ENCODE results near the gene TPI1.

Gene TPI1

GRCh38 chr12:6828781-6829535, 38.4 kb upstream of the TPI1 start:
- peak; percentile 33 for DNase-seq

- DNase-seq, result peak; percentile 32
Observed at GRCh38 chr12:6829536-6830220, 37.7 kb upstream of the TPI1 start.

DNA sequence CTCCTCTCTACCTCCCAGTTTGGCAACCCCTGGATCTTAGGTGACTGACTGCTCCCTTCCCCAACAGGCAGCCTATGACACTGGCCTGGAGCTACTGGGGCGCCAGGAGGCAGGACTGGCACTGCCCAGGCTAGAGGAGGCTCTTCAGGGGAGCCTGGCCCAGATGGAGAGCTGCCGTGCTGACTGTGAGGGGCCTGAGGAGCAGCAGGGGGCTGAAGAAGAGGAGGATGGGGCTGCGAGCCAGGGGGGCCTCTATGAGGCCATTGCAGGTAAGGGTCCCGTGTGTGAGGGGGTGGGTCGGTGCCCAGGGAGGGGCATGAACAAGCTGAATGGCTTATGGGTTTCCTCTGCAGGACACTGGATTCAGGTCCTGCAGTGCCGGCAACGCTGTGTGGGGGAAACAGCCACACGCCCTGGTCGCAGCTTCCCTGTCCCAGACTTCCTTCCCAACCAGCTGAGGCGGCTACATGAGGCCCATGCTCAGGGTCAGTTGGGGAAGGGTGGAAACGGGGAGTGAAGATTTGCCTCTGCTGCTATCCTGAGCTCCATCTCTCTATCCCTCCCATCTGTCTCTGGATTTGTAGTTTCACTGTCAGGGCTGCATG, 36.9 kb upstream of the TPI1 start:
- DNase-seq, result no peak

DNA sequence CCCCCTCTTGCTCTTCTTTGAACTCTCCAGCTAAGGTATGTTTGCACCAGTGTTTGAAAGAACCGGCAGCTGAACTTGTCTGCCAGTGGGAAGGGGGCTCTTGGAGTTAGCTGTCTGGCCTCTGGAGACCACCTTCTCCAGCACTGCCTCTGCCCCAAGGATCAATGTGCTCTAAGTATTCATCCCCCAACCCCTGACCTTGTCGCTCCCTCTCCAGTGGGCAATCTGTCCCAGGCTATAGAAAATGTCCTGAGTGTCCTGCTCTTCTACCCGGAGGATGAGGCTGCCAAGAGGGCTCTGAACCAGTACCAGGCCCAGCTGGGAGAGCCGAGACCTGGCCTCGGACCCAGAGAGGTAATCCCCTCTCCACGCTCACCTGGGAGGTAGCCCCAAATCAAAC, 36.3 kb upstream of the TPI1 start:
- no peak for DNase-seq

DNA sequence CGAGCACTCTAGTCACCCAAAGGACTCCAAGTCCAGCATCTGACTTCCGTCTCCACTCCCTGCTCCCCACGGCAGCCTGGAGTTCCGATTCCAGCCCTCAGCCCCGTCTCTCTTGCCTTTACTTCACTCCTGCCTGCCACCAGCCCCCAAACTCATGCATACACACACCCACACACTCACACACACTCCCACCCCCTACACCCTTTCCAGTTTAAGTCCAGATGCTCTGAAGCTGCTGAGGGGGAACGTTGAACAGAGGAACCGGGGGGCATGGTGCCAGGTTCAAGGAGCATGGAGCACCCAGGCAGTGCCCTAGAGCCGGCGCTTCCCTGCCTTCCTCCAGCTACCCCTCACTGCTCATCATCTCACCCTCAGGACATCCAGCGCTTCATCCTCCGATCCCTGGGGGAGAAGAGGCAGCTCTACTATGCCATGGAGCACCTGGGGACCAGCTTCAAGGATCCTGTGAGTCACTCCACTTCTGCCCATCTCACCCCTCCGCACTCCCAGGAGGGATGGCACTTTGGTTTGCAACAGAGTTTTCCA, 35.8 kb upstream of the TPI1 start:
- DNase-seq, result no peak

DNA sequence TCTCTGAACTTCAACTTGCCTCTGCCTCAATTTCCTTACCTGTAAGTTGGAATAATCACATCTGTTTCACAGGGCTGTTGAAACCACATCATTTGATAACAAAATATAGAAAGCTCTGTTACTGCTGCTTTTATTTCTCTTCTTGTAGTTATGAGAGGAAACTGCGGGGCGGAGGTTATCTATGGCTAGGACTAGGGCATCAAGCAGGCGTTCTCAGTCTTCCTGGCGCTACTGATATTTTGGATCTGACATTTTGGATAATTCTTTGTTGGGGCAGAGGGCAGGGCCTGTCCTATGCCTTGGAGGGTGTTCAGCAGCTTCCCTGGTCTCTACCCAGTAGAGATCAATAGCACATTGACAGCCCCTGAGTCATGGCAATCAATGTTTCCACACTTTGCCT, 35.2 kb upstream of the TPI1 start:
- no peak for DNase-seq

DNA sequence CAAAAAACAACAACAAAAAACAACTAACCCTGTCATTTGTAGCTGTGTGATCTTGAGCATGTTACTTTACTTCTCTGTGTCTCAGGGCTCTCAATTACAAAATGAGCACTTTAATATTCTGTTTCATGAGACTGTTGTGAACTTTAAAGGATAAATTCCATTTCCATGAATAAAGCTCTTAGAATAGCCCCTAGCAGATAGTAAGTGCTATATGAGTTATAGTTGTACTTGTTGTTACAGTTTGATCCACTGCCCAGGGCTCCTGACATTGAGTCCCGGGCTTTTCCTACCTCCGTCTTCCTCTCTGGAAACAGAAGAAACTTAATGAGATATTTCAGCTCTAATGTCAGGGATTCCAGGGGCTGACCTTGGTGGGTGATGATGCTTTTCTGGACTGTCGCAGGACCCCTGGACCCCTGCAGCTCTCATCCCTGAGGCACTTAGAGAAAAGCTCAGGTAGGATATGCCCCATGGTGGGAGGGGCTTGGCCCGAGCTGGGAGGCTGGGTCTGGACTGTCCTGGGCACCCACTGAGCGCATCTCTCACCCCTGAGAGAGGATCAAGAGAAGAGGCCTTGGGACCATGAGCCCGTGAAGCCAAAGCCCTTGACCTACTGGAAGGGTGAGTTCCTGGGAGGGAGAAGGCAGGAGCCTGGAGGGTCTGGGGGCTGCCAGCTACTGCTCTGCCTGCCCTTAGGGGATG, 34.0 kb upstream of the TPI1 start:
- DNase-seq, result no peak

GRCh38 chr12:6834254-6834653, 33.1 kb upstream of the TPI1 start:
- no peak for DNase-seq

DNA sequence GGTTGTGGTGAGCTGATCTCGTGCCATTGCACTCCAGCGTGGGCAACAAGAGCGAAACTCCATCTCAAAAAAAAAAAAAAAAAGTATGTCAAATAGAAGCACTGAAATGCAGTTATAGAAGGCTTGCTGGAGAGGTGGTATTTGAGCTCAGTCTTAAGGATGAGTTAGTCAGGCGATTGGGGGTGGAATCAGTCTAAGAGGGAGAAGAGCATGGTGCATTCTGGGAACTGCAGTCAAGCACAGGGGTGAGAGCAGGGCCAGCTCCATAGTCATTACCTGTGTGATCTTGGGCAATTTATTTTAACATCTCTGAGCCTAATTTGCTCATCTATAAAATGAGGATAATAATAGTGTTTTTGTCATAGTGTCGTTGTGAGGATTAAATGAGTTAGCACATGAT, 32.5 kb upstream of the TPI1 start:
- DNase-seq, result no peak

- DNase-seq, result no peak
Observed at GRCh38 chr12:6836851-6837250, 30.5 kb upstream of the TPI1 start.

GRCh38 chr12:6837370-6838060, 29.8 kb upstream of the TPI1 start:
- DNase-seq, result no peak

- no peak for DNase-seq
Observed at GRCh38 chr12:6838854-6839253, 28.5 kb upstream of the TPI1 start.

GRCh38 chr12:6839482-6840201, 27.7 kb upstream of the TPI1 start:
- DNase-seq, result no peak

DNA sequence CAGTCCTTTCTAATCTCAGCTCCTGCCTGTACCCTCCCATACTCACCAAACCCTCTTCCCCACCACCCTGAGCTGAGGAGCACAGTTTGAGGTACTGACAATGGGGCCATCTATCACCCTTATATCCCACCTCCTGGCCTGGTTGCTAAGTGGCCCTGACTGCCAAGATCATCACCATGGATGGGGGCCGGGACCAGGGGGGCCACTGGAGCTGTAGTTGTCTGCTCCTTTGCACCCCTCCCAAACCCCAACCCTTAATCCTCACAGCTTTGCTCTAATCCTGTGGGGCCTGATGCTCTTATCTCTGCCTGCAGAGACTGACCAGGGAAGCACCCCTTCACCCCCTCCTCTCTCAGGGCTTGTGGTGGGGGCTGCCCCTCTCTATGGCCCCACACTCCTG, 27.0 kb upstream of the TPI1 start:
- DNase-seq, result no peak

- DNase-seq, result no peak
Observed at GRCh38 chr12:6840761-6841515, 26.4 kb upstream of the TPI1 start, which contains the start of gene GNB3. GNB3 (plus strand) TSS chr12:6840925; CDS start chr12:6841288, 363 bp downstream.

DNA sequence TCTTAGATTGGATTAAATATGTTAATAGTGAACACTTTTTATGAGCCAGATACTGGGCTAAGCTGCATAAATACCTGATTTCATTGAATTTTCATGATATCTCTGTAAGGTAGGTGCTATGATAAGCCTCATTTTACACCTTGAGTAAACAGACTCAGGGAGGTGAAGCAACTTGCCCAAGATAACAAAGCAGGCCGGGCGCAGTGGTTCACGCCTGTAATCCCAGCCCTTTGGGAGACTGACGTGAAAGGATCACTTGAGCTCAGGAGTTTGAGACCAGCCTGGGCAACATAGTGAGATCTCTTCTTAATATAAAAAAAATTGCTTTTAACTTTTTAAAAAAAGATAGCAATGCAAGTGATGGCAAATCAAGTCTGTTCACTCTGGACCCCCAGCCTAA, 25.3 kb upstream of the TPI1 start:
- DNase-seq, result no peak

GRCh38 chr12:6843118-6843902, 24.0 kb upstream of the TPI1 start:
- no peak for DNase-seq

- no peak for DNase-seq
Observed at GRCh38 chr12:6845395-6845794, 21.9 kb upstream of the TPI1 start.

DNA sequence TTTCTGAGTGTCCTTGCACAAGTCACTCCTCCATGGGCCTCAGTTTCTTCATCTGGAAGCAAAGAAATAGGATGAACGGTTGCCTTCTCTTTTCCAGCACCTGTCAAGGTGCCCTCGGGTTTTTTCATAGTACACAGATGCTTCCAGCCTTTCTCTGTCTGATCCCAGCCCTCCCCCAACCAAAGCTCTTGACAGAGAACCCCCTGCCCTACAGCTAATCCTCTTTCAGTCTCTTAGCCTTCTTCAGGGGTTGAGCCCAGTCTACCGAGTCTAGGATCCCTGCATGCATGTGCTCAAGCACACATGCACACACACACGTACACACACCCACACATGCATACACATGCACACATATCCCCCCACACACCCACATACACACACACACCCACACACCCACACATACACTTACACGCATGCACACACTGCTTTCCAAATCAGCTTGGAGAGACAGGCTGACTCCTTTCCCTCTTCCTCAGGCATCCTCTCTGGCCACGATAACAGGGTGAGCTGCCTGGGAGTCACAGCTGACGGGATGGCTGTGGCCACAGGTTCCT, 20.9 kb upstream of the TPI1 start:
- DNase-seq, result no peak

- DNase-seq, result no peak
Observed at GRCh38 chr12:6847676-6848075, 19.7 kb upstream of the TPI1 start.

Measured in NCI-H1092 treated with DMSO at 0.1 percent for 48 hours (cell line).